SU-DHL-6 (cell line): ENCODE measurements around the gene CP.

Experiments
- EZH2phosphoT487 ChIP-seq: fragments of 200-600 bp; sonication (generic), shearing (Covaris generic); conservative IDR thresholded peaks from 2 replicates; pipeline ENCODE4 v1.6.1; 2018; ENCODE audit warnings: mild to moderate bottlenecking, antibody characterized with exemption, low read length, moderate library complexity, mixed read lengths
- TF ChIP-seq, protein P1 (sequence below): fragments of 200-600 bp; sonication (generic); IDR thresholded peaks from one replicate; pipeline ENCODE4 v1.5.1; 2017; ENCODE audit warnings: antibody characterized with exemption, mild to moderate bottlenecking, low read length, moderate library complexity; ENCODE audit not compliant: insufficient read depth, poor library complexity, severe bottlenecking

DNA sequence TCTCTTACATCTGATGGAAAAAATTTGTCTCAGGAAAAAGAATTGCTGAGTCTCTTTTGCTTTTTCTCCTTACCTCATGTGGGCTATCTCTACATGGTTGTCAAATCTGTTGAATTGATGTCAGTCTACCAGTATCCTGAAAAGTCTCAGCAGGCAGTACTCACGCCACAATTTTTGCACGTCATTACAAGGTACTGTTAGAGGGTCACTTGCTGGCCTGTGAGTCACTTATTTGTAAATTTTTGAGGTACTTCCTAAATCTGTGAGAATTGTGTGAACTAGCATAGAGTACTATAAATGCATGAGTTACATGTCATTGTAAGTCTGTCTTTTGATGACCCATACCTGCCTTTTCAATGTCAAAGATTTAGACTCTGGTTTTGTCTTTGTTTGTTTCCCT, 76.3 kb downstream of the CP start:
- TF ChIP-seq, protein P1, sequence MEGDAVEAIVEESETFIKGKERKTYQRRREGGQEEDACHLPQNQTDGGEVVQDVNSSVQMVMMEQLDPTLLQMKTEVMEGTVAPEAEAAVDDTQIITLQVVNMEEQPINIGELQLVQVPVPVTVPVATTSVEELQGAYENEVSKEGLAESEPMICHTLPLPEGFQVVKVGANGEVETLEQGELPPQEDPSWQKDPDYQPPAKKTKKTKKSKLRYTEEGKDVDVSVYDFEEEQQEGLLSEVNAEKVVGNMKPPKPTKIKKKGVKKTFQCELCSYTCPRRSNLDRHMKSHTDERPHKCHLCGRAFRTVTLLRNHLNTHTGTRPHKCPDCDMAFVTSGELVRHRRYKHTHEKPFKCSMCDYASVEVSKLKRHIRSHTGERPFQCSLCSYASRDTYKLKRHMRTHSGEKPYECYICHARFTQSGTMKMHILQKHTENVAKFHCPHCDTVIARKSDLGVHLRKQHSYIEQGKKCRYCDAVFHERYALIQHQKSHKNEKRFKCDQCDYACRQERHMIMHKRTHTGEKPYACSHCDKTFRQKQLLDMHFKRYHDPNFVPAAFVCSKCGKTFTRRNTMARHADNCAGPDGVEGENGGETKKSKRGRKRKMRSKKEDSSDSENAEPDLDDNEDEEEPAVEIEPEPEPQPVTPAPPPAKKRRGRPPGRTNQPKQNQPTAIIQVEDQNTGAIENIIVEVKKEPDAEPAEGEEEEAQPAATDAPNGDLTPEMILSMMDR: no peak
- no peak for TF ChIP-seq EZH2phosphoT487
